Neural cell (in vitro differentiated cells): ENCODE results near the gene DLX6. TPM values are rescaled to one million over a fixed set of nuclear protein-coding genes. Genes with fewer than 3 reads are reported as not detected.
A peak's percentile ranks its signal among the peaks of the same experiment; 100 is the strongest.

Experiments used
- H2AFZ ChIP-seq: fragments of 200-600, 300-800 bp; sonication (generic), shearing (Covaris generic); 2 replicates; pipeline ENCODE4 v1.6.0; 2014; ENCODE audit warnings: low read depth, mild to moderate bottlenecking, antibody characterized with exemption, low read length, moderate library complexity
- H3F3A ChIP-seq: fragments of 200-600 bp; shearing (Covaris generic); 2 replicates; pipeline ENCODE4 v1.6.1; 2016; ENCODE audit warnings: mild to moderate bottlenecking, moderate library complexity, mixed read lengths, antibody characterized with exemption, low read length; ENCODE audit not compliant: insufficient read depth, poor library complexity, severe bottlenecking
- H3K27ac ChIP-seq: fragments of 200-600, 300-800 bp; sonication (generic), shearing (Covaris generic); 2 replicates; pipeline ENCODE4 v1.5.1; 2014; ENCODE audit warnings: mild to moderate bottlenecking, low read length, moderate library complexity
- H3K27me3 ChIP-seq: fragments of 300-800, 200-600 bp; sonication (generic), shearing (Covaris generic); 2 replicates; pipeline ENCODE4 v1.6.0; 2014; ENCODE audit warnings: mild to moderate bottlenecking, low read depth, low read length, moderate library complexity; ENCODE audit not compliant: insufficient read depth
- H3K36me3 ChIP-seq: fragments of 300-800, 200-600 bp; sonication (generic), shearing (Covaris generic); 2 replicates; pipeline ENCODE4 v1.5.1; 2014; ENCODE audit warnings: mild to moderate bottlenecking, antibody characterized with exemption, low read length, moderate library complexity; ENCODE audit not compliant: insufficient read depth
- H3K4me2 ChIP-seq: fragments of 300-800, 200-600 bp; sonication (generic), shearing (Covaris generic); 2 replicates; pipeline ENCODE4 v1.6.0; 2014; ENCODE audit warnings: mild to moderate bottlenecking, low read length
- H3K4me3 ChIP-seq: fragments of 300-800, 200-600 bp; sonication (generic), shearing (Covaris generic); 2 replicates; pipeline ENCODE4 v1.5.1; 2014; ENCODE audit warnings: mild to moderate bottlenecking, low read length, moderate library complexity
- H3K79me2 ChIP-seq: fragments of 200-600 bp; shearing (Covaris generic); replicated peaks from 2 replicates; pipeline ENCODE4 v1.6.0; 2014; ENCODE audit warnings: mild to moderate bottlenecking, low read length, moderate library complexity; ENCODE audit not compliant: insufficient read depth
- H3K9ac ChIP-seq: fragments of 300-800, 200-600 bp; sonication (generic), shearing (Covaris generic); 2 replicates; pipeline ENCODE4 v1.6.1; 2016; ENCODE audit warnings: mild to moderate bottlenecking, low read length, mixed read lengths
- H3K9me2 ChIP-seq: fragments of 200-600 bp; shearing (Covaris generic); 2 replicates; pipeline ENCODE4 v1.6.1; 2016; ENCODE audit warnings: mild to moderate bottlenecking, low read length, mixed read lengths; ENCODE audit not compliant: insufficient read depth
- H3K9me3 ChIP-seq: fragments of 200-600, 300-800 bp; sonication (generic), shearing (Covaris generic); 2 replicates; pipeline ENCODE4 v1.6.1; 2016; ENCODE audit warnings: mild to moderate bottlenecking, mixed run types, low read length, moderate library complexity, mixed read lengths
- H4K20me1 ChIP-seq: fragments of 200-600 bp; shearing (Covaris generic); 2 replicates; pipeline ENCODE4 v1.6.1; 2016; ENCODE audit warnings: mild to moderate bottlenecking, mixed run types; ENCODE audit not compliant: insufficient read depth
- CTCF ChIP-seq: fragments of 450-650 bp; IDR thresholded peaks from 2 replicates; pipeline ENCODE4 v1.5.1; 2014; ENCODE audit warnings: antibody characterized with exemption, mild to moderate bottlenecking, moderate library complexity; ENCODE audit not compliant: poor library complexity, severe bottlenecking
- EP300 ChIP-seq: fragments of 450-650 bp; conservative IDR thresholded peaks from 2 replicates; pipeline ENCODE4 v1.6.1; 2014; ENCODE audit warnings: antibody characterized with exemption, mild to moderate bottlenecking, moderate library complexity; ENCODE audit not compliant: poor library complexity, severe bottlenecking
- MXI1 ChIP-seq: fragments of 450-650 bp; conservative IDR thresholded peaks from 2 replicates; pipeline ENCODE4 v1.6.1; 2014; ENCODE audit warnings: antibody characterized with exemption, mild to moderate bottlenecking; ENCODE audit not compliant: poor library complexity, severe bottlenecking
- POLR2AphosphoS5 ChIP-seq: IDR thresholded peaks from 2 replicates; pipeline ENCODE4 v1.6.1; 2012
- RAD21 ChIP-seq: fragments of 450-650 bp; conservative IDR thresholded peaks from 2 replicates; pipeline ENCODE4 v1.6.1; 2014; ENCODE audit warnings: antibody characterized with exemption, mild to moderate bottlenecking, moderate library complexity
- REST ChIP-seq: IDR thresholded peaks from 2 replicates; pipeline ENCODE4 v1.6.1; 2012; ENCODE audit warnings: borderline replicate concordance
- TAF1 ChIP-seq: IDR thresholded peaks from 2 replicates; pipeline ENCODE4 v1.6.1; 2012; ENCODE audit warnings: low read depth
- polyA plus RNA-seq: library from polyadenylated mRNA; depleted of rRNA; stranded (reverse); fragments of >200 nt; gene quantifications from 2 replicates; pipeline ENCODE4 v1.2.3, GENCODE V29; 2014

The DLX6 gene
- polyA plus RNA-seq, 1 donor from 2014 or later = 58.8 TPM

- H3K79me2 ChIP-seq = peaks cover 87% of the 10 kb centered on the region
- peak overlapping the region; percentile 100 for H3K27ac ChIP-seq
- H3K4me2 ChIP-seq = peak overlapping the region; percentile 89
- peaks cover 6% of the 10 kb centered on the region for H3K27me3 ChIP-seq
- no peaks in the 10 kb centered on the region for H3K9me3 ChIP-seq
- peak; percentile 15 for TF ChIP-seq POLR2AphosphoS5
- peak; percentile 14 for TF ChIP-seq REST
- peak; percentile 11 for TF ChIP-seq MXI1
- TF ChIP-seq CTCF = no peak
- no peaks in the 10 kb centered on the region for H4K20me1 ChIP-seq
- no peaks in the 10 kb centered on the region for H3K36me3 ChIP-seq
- peak overlapping the region; percentile 99 for H3K9ac ChIP-seq
- H2AFZ ChIP-seq = no peak overlapping the region
- H3K9me2 ChIP-seq = no peaks in the 10 kb centered on the region
- H3K4me3 ChIP-seq = peak overlapping the region; percentile 87
- peaks cover 8% of the 10 kb centered on the region for H3F3A ChIP-seq
Observed at GRCh38 chr7:97001656-97002554, 3.4 kb upstream of the DLX6 start.

GRCh38 chr7:97002555-97003261 lies 2.6 kb upstream of the DLX6 start:
- TF ChIP-seq TAF1 (no peak), REST (peak; percentile 53), RAD21 (no peak), EP300 (no peak), POLR2AphosphoS5 (peak; percentile 69), CTCF (no peak), MXI1 (no peak)
- peak overlapping the region; percentile 87 for H3K4me3 ChIP-seq
- peaks cover 8% of the 10 kb centered on the region for H3F3A ChIP-seq
- peak overlapping the region; percentile 99 for H3K9ac ChIP-seq
- H3K36me3 ChIP-seq = no peaks in the 10 kb centered on the region
- H3K9me2 ChIP-seq = no peaks in the 10 kb centered on the region
- H3K27ac ChIP-seq = peak overlapping the region; percentile 100
- peak overlapping the region; percentile 89 for H3K4me2 ChIP-seq
- peaks cover 87% of the 10 kb centered on the region for H3K79me2 ChIP-seq
- peaks cover 7% of the 10 kb centered on the region for H4K20me1 ChIP-seq
- no peak overlapping the region for H2AFZ ChIP-seq
- peaks cover 10% of the 10 kb centered on the region for H3K27me3 ChIP-seq
- no peaks in the 10 kb centered on the region for H3K9me3 ChIP-seq
